NCI-H2081 treated with DMSO at 0.1 percent for 48 hours (cell line): ENCODE measurements around the gene ANKRD2.
"Not testable (repeated sequence)": the region's sequence is repeated elsewhere in the genome, so short reads cannot be mapped to it uniquely, and the experiment has no call there.

Experiments
- DNase-seq: peaks from one replicate; lab custom pipeline; 2025; lab: John Stamatoyannopoulos, UW

ANKRD2 gene

GRCh38 chr10:97546456-97547270 lies 25.9 kb upstream of the ANKRD2 start:
- DNase-seq, result no peak

- no peak for DNase-seq
Observed at GRCh38 chr10:97547271-97547600, 25.3 kb upstream of the ANKRD2 start.

GRCh38 chr10:97547962-97548361 lies 24.6 kb upstream of the ANKRD2 start:
- no peak for DNase-seq

GRCh38 chr10:97548828-97549455 lies 23.6 kb upstream of the ANKRD2 start:
- DNase-seq, result no peak

GRCh38 chr10:97549587-97550322 lies 22.8 kb upstream of the ANKRD2 start:
- DNase-seq, result no peak

GRCh38 chr10:97550336-97551149 lies 22.0 kb upstream of the ANKRD2 start:
- no peak for DNase-seq

- no peak for DNase-seq
Observed at GRCh38 chr10:97551271-97551670, 21.3 kb upstream of the ANKRD2 start.

GRCh38 chr10:97553575-97554031 lies 19.0 kb upstream of the ANKRD2 start:
- DNase-seq, result no peak

- DNase-seq, result not testable (repeated sequence)
Observed at GRCh38 chr10:97554336-97554735, 18.2 kb upstream of the ANKRD2 start.

GRCh38 chr10:97555541-97555940 lies 17.0 kb upstream of the ANKRD2 start:
- DNase-seq, result not testable (repeated sequence)

GRCh38 chr10:97560731-97561381 lies 11.7 kb upstream of the ANKRD2 start:
- not testable (repeated sequence) for DNase-seq

- not testable (repeated sequence) for DNase-seq
Observed at GRCh38 chr10:97561386-97562077, 11.0 kb upstream of the ANKRD2 start.

- DNase-seq, result not testable (repeated sequence)
Observed at GRCh38 chr10:97562329-97562728, 10.2 kb upstream of the ANKRD2 start.

GRCh38 chr10:97563337-97563736 lies 9.2 kb upstream of the ANKRD2 start:
- DNase-seq, result no peak

GRCh38 chr10:97564776-97565175 lies 7.8 kb upstream of the ANKRD2 start:
- no peak for DNase-seq

- no peak for DNase-seq
Observed at GRCh38 chr10:97566336-97566996, 6.1 kb upstream of the ANKRD2 start.

- DNase-seq, result no peak
Observed at GRCh38 chr10:97567891-97568290, 4.7 kb upstream of the ANKRD2 start.

- DNase-seq, result no peak
Observed at GRCh38 chr10:97570146-97570788, 2.3 kb upstream of the ANKRD2 start.

- DNase-seq, result no peak
Observed at GRCh38 chr10:97570789-97571471, 1.6 kb upstream of the ANKRD2 start.
